H7 (cell line): ENCODE data around the gene SFXN3. TPM values are rescaled to one million over a fixed set of nuclear protein-coding genes. Genes with fewer than 3 reads are reported as not detected.
A peak's percentile ranks its signal among the peaks of the same experiment; 100 is the strongest.

ENCODE experiments used
- DNase-seq: peaks from one replicate; pipeline ENCODE4 v3.0.0; 2012
- H3K27me3 ChIP-seq: 2 replicates; pipeline ENCODE4 v1.6.0; 2011; ENCODE audit warnings: mild to moderate bottlenecking, low read length; ENCODE audit not compliant: control insufficient read depth, insufficient read depth
- H3K36me3 ChIP-seq: replicated peaks from 2 replicates; pipeline ENCODE4 v1.5.1; 2011; ENCODE audit warnings: low read length; ENCODE audit not compliant: control insufficient read depth, insufficient read depth
- H3K4me3 ChIP-seq: 2 replicates; pipeline ENCODE4 v1.5.1; 2011; ENCODE audit warnings: low read depth, mild to moderate bottlenecking, control low read depth, low read length, moderate library complexity; ENCODE audit not compliant: insufficient read depth
- total RNA-seq: library from RNA; depleted of rRNA; stranded (reverse); fragments of >200 nt; shearing (Covaris generic); gene quantifications from 2 replicates; pipeline ENCODE4 v1.2.3, GENCODE V29; 2014

The SFXN3 gene
- total RNA-seq, 1 experiment from 2014 or later = 4.1 TPM

- Histone ChIP-seq H3K36me3 (no peaks in the 10 kb centered on the region), H3K4me3 (peak within 1 kb of the TSS; percentile 65), H3K27me3 (peaks cover 53% of the 10 kb centered on the region)
- DNase-seq = peak; percentile 90
These were observed 30.7 kb downstream of the SFXN3 start, which contains the start of gene KAZALD1 for GRCh38 chr10:101061624-101062231. Gene KAZALD1 (plus strand): TSS chr10:101061989. CDS start chr10:101062593, 604 bp downstream.

- peak; percentile 92 for DNase-seq
- Histone ChIP-seq H3K36me3 (no peaks in the 10 kb centered on the region), H3K4me3 (peak overlapping the region; percentile 65), H3K27me3 (peaks cover 60% of the 10 kb centered on the region)
These were observed 31.4 kb downstream of the SFXN3 start for GRCh38 chr10:101062232-101063049.

DNA sequence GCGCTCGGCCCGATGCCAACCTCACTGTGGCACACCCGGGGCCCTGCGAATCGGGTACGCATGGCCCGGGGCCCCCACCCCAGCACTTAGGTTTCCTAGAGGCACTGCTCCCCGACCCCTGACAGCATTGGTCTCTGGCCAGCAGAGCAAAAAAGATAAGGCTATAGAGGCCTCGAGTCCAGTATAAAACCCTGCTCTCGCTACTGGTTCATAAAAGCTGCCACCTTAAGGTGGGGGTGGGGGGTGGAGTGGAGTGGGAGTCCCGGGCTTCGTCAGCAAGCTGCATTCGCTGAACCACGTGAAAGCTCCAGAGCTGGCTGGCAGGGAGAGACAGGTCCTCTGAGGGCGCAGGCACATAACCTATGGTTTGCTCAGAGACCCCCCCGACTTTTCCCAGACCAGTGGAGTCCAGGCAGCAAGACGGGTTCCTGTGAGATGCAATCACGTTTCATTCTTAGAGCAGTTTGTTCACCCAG, 32.1 kb downstream of the SFXN3 start:
- peaks cover 62% of the 10 kb centered on the region for H3K27me3 ChIP-seq
- peak overlapping the region; percentile 65 for H3K4me3 ChIP-seq
- no peak for DNase-seq
- no peaks in the 10 kb centered on the region for H3K36me3 ChIP-seq

- DNase-seq = peak; percentile 76
These were observed 32.7 kb downstream of the SFXN3 start for GRCh38 chr10:101063548-101064414.

GRCh38 chr10:101064415-101065030, 33.5 kb downstream of the SFXN3 start:
- H3K27me3 ChIP-seq = peaks cover 62% of the 10 kb centered on the region
- no peaks in the 10 kb centered on the region for H3K36me3 ChIP-seq
- no peak for DNase-seq
- H3K4me3 ChIP-seq = no peak overlapping the region

More at GRCh38 chr10:101063548-101064414, 32.7 kb downstream of the SFXN3 start:
- Histone ChIP-seq H3K27me3 (peaks cover 62% of the 10 kb centered on the region), H3K36me3 (no peaks in the 10 kb centered on the region), H3K4me3 (peak overlapping the region; percentile 4; the same call in 1 of the 2 replicates)

- Histone ChIP-seq H3K27me3 (peaks cover 62% of the 10 kb centered on the region), H3K4me3 (no peak overlapping the region; the same call in 1 of the 2 replicates), H3K36me3 (no peaks in the 10 kb centered on the region)
- no peak for DNase-seq
These were observed 34.6 kb downstream of the SFXN3 start for GRCh38 chr10:101065481-101066145.

DNA sequence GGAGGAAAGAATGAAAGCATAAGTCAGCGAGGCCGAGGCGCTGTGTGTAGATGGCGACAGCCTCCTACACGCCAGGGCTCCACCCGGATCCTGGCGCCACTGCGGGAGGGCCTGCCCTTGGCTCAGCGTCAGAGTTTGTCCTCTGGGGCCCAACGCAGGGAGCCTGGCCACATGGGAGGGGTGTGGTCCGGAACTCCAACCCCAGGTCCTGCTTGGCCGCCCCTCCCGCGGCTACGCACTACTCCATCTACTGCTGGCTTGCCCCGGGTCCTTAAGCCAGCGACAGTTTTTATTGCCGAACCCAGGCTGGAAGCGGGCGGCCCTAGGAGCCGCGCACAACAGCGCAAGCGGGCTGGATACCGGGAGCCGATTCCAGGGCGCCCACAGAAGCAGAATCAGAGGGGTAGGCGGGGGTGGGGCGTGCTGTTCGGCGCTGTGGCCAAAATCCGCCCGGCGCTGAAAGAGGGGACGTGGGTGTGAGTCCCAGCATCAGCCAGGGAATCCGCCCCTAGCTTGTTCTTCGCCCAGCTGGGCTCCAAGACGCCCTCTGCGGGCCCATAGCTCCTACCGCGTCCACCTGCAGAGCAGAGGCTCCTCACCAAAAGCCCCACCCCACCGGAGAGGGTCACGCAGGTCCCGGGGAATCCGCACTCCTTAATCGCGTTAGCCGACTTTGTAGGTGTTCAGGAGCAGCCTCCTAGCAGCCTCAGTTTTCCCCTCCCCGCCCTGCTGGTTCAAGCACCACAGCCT, 35.3 kb downstream of the SFXN3 start:
- Histone ChIP-seq H3K27me3 (peaks cover 64% of the 10 kb centered on the region), H3K36me3 (no peaks in the 10 kb centered on the region), H3K4me3 (peak overlapping the region; percentile 63)
- DNase-seq = peak; percentile 85

- H3K4me3 ChIP-seq = peak overlapping the region; percentile 63
- H3K36me3 ChIP-seq = no peaks in the 10 kb centered on the region
- H3K27me3 ChIP-seq = peaks cover 63% of the 10 kb centered on the region
- peak; percentile 80 for DNase-seq
These were observed 35.9 kb downstream of the SFXN3 start for GRCh38 chr10:101066896-101067355.

DNA sequence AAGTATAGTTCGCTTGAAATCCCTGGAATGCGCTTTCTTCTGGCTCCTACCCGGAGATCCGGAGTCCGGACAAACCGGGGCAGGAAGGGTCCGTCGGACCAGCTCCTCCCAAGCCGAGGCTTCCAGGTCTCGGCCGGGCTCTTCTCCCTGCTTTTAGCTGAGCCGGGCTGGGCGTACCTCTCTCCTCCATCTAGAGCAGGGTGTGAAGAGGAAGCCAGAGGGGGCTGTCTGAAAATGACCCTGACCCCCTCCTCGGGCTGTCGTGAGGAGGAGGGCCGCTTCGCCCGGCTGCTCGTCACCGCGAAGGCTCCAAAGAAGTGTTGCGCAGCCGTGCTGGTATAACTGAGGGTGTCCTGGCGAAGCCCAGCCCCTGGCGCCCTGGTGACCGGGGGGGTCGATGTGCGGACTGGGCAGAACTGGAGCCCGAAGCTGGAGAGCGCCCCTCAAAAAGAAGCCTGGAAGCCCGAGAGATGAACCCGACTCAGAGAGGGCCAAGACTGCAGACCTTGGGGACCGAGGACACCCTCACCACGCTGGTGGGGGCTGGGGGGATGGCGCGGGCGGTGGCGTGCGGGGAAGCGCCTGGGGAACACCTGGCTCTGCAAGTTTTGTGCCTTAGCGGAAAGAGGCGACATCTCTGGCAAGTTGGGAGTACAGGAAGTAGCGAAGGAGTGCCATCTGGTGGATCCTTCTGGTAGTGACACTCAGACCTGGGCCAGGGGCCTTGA, 36.5 kb downstream of the SFXN3 start:
- peak; percentile 92 for DNase-seq
- H3K36me3 ChIP-seq = no peaks in the 10 kb centered on the region
- peaks cover 61% of the 10 kb centered on the region for H3K27me3 ChIP-seq
- peak overlapping the region; percentile 63 for H3K4me3 ChIP-seq

- H3K4me3 ChIP-seq = no peak overlapping the region
- no peak for DNase-seq
- H3K27me3 ChIP-seq = peaks cover 58% of the 10 kb centered on the region
- H3K36me3 ChIP-seq = no peaks in the 10 kb centered on the region
These were observed 38.4 kb downstream of the SFXN3 start for GRCh38 chr10:101069441-101069840.

- H3K27me3 ChIP-seq = peaks cover 54% of the 10 kb centered on the region
- H3K36me3 ChIP-seq = no peaks in the 10 kb centered on the region
- DNase-seq = peak; percentile 38
- H3K4me3 ChIP-seq = no peak overlapping the region
These were observed 39.1 kb downstream of the SFXN3 start for GRCh38 chr10:101070098-101070497.

- Histone ChIP-seq H3K27me3 (peaks cover 45% of the 10 kb centered on the region), H3K36me3 (no peaks in the 10 kb centered on the region), H3K4me3 (no peak overlapping the region)
- DNase-seq = no peak
These were observed 40.3 kb downstream of the SFXN3 start for GRCh38 chr10:101071267-101071884.
